Retinal pigment epithelial cell (primary cell): Measurements from ENCODE around the gene SPEF2.

Source experiments
- DNase-seq: peaks from one replicate; pipeline ENCODE4 v3.0.0-alpha.2; 2010; ENCODE audit warnings: low read depth
- H3K4me3 ChIP-seq: 2 replicates; pipeline ENCODE4 v1.5.1; 2011; ENCODE audit warnings: mild to moderate bottlenecking, low read length, control low read depth, moderate library complexity
- TF ChIP-seq, protein P1 (sequence below): conservative IDR thresholded peaks from 2 replicates; pipeline ENCODE4 v1.5.1; 2011; ENCODE audit warnings: low read depth, low read length, control low read depth, inconsistent platforms

SPEF2 gene

GRCh38 chr5:35773967-35774366 lies 156.3 kb downstream of the SPEF2 start:
- no peak for DNase-seq
- TF ChIP-seq, protein P1, sequence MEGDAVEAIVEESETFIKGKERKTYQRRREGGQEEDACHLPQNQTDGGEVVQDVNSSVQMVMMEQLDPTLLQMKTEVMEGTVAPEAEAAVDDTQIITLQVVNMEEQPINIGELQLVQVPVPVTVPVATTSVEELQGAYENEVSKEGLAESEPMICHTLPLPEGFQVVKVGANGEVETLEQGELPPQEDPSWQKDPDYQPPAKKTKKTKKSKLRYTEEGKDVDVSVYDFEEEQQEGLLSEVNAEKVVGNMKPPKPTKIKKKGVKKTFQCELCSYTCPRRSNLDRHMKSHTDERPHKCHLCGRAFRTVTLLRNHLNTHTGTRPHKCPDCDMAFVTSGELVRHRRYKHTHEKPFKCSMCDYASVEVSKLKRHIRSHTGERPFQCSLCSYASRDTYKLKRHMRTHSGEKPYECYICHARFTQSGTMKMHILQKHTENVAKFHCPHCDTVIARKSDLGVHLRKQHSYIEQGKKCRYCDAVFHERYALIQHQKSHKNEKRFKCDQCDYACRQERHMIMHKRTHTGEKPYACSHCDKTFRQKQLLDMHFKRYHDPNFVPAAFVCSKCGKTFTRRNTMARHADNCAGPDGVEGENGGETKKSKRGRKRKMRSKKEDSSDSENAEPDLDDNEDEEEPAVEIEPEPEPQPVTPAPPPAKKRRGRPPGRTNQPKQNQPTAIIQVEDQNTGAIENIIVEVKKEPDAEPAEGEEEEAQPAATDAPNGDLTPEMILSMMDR, result no peak
- H3K4me3 ChIP-seq, result no peak overlapping the region

- TF ChIP-seq, protein P1, result no peak
- H3K4me3 ChIP-seq, result no peak overlapping the region
- no peak for DNase-seq
Observed at GRCh38 chr5:35776757-35777156, 159.1 kb downstream of the SPEF2 start.

DNA sequence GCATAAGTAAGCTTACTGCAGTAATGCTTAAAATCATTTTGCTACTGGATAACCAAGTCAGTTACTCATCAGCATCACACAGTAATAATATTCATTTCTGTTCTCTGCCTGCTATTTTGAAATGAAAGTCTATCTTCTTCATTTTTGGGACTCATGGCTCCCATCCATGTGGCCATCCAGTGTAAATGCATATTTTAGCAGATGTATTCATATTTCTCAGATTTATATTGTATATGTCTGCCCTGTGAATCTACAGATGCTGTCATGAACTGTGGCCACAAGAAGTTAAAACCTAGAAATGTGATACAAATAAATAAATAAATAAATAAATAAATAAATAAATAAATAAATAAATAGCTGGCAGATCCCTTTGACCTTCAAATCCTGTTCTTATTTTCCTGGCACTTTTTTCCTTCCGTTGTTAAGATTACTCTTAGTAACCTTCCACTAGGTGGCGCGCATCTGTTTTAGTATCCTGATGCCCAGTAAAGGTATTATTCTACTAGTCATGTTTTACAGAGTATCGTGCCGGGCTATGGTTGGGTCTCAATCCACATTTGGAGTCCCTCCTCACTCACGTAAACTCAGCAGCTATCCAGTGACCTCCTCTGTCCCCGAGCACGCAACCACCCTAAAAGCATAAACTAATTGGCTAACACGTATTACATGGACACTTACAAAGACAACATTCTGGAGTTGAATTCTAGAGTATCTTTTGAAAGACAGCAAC lies 159.9 kb downstream of the SPEF2 start:
- TF ChIP-seq, protein P1, result peak; percentile 65

DNA sequence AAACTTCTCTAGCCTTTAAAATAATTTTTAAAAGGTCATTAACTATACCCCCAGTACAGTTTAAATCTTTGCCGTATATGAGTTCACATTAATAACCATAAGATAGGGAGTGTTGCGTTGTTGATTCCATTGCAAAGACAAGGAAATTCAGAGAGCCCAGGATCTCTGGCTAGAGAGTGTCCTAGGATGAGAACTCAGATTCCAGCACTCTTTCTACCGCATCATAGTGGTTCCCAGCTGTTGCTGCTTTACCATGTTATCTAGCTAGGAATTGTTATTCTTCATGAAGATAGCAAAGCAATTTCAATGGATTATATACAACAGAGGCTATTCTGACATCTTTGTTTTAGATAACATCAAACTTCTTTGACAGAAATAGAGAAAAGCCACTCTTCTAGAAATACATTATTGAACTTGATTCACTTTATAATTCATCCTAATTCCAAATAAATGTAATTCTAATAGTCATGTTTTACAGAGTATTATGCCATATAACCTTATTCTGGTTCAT lies 160.7 kb downstream of the SPEF2 start:
- no peak overlapping the region for H3K4me3 ChIP-seq
- TF ChIP-seq, protein P1, result no peak
- DNase-seq, result no peak

More for the DNA sequence above, 159.9 kb downstream of the SPEF2 start:
- peak; percentile 61 for DNase-seq
- no peak overlapping the region for H3K4me3 ChIP-seq

DNA sequence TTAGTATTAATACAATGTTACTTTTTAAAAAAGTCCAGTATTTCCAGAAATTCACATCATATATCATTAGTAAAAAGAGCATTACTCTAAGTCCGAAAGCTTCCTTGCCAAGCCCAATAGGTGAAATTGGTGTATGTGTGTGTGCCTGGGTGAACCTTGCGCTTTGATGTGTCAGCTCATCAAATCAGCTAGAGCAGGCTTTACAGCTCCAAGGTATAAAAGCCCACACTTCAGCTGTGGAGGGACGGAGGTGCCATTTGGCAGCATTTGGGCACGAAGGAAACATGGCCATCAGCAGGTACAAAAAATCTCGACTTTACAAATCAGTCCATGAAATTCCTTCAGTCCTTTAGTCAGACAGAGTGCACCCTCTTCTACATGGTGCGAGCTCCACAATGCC lies 162.6 kb downstream of the SPEF2 start:
- no peak for DNase-seq
- TF ChIP-seq, protein P1, result no peak
- H3K4me3 ChIP-seq, result no peak overlapping the region

GRCh38 chr5:35781181-35781790 lies 163.6 kb downstream of the SPEF2 start:
- no peak for DNase-seq
- H3K4me3 ChIP-seq, result no peak overlapping the region
- TF ChIP-seq, protein P1, result no peak

- no peak overlapping the region for H3K4me3 ChIP-seq
- DNase-seq, result no peak
- TF ChIP-seq, protein P1, result no peak
Observed at GRCh38 chr5:35783551-35783950, 165.9 kb downstream of the SPEF2 start.
